HG03039 (cell line): Measurements from ENCODE around the gene DDT.
"Not testable (repeated sequence)": the region's sequence is repeated elsewhere in the genome, so short reads cannot be mapped to it uniquely, and the experiment has no call there.

Source experiments
- ATAC-seq: cut with Tn5 transposase; IDR thresholded peaks from one replicate; pipeline ENCODE4 v1.9.1; 2021; ENCODE audit warnings: mild to moderate bottlenecking, moderate library complexity; ENCODE audit not compliant: unreplicated experiment

The DDT gene

GRCh38 chr22:23974345-23974744 is at the start of gene DDT:
Gene DDT, minus strand, starts transcription at chr22:23974441. Its CDS starts 27 bp downstream, at chr22:23974414.
- ATAC-seq = peak; percentile 90

- no peak for ATAC-seq
Measured at GRCh38 chr22:24023204-24023789, 49.1 kb upstream of the DDT start.

DNA sequence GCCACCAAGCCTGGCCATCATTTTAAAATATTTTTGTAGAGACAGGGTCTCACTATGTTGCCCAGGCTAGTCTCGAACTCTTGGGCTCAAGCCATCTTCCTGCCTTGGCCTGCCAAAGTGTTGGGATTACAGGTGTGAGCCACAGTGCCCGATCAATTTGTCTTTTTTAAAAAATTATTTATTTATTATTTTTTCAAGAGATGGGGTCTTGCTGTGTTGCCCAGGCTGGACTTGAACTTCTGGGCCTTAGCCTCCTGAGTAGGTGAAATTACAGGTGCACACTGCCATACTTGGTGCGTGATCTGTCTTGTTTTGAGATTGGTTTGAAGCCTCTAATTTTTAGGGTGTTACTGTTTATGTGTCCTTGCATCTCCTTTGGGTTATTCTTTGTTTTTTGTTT is 47.1 kb upstream of the DDT start:
- ATAC-seq = no peak

- no peak for ATAC-seq
Measured at GRCh38 chr22:24016156-24016555, 41.9 kb upstream of the DDT start.

- ATAC-seq = peak; percentile 1
Measured at GRCh38 chr22:24011735-24012068, 37.5 kb upstream of the DDT start.

GRCh38 chr22:24010018-24010391 is 35.8 kb upstream of the DDT start:
- ATAC-seq = no peak

GRCh38 chr22:24009227-24010017 is 35.2 kb upstream of the DDT start:
- ATAC-seq = no peak

- ATAC-seq = no peak
Measured at GRCh38 chr22:24008381-24009226, 34.4 kb upstream of the DDT start.

GRCh38 chr22:24008022-24008283 is 33.7 kb upstream of the DDT start:
- ATAC-seq = no peak

DNA sequence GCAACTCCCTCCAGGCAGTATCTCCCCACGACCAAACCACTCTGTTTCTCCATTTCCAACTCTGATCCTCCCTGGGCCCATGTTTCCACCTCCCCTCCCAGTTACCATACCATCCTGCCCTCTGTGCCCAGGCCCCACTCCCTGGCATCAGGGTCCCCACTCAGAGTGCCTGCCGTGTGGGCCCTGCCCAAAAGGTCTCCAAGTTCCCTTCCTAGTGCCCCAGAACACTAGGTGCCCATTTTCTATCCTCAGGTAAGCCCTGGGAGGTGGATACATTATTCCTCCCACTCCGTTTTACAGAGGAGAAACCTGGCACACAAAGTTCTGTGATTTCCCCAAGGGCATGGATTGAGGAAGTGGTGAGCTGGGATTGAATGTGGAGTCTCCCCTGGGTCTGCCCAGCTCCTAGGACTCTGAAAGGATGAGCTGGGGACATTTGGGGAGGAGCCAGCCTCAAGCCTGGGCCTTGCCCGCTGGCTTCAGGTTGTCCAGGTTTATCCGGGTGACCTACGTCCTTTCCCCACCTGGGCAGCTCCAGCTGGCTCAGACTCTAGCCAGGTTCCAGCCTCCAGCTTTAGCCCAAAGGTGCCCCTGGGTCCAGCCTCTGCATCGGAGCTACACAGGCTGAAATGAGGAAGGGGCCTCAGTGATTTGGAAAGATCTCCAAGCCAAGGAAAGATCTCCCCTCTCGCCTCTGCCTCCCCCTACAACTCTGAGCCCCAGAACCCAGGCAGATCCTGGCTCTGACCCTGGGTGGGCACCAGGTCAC is 33.2 kb upstream of the DDT start:
- no peak for ATAC-seq

DNA sequence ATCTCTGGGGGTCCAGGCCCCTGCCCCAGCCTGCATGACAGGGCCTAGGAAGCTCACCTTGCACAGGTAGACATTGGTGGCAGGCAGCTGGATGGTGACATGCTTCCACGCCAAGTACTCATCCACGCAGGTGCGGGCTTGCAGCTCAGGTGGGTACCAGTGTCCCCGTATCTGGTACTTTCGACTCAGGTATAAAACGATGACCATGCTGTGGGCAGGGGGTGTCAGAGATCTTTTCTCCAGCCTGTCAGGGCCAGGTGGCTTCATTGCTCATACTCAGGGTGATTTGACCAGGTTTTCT is 32.6 kb upstream of the DDT start:
- no peak for ATAC-seq

- ATAC-seq = no peak
Measured at GRCh38 chr22:24006207-24006913, 32.1 kb upstream of the DDT start.

GRCh38 chr22:24005201-24005600 is 31.0 kb upstream of the DDT start, which contains the start of gene GSTT4:
Gene GSTT4, minus strand, starts transcription at chr22:24005453. Its CDS starts 97 bp downstream, at chr22:24005356.
- no peak for ATAC-seq

DNA sequence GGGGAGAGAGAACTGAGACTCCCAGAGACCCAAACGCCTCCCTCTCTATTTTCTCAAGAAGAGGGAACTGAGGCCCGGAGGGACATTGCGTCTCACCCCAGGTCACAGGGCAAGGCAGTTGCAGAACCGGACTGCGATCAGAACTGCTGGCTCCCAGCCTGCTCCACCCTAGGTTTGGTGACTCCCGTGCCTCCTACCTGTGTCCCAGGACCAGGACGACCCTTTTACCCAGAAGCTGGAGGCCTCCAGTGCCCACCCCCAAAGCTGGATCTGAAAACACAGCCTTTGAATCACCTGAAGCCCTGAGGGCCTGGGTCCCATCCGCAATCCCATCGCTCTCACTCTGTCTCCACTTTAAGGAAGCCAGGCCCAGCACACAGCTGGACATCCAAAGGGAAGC is 29.6 kb upstream of the DDT start:
- ATAC-seq = no peak

DNA sequence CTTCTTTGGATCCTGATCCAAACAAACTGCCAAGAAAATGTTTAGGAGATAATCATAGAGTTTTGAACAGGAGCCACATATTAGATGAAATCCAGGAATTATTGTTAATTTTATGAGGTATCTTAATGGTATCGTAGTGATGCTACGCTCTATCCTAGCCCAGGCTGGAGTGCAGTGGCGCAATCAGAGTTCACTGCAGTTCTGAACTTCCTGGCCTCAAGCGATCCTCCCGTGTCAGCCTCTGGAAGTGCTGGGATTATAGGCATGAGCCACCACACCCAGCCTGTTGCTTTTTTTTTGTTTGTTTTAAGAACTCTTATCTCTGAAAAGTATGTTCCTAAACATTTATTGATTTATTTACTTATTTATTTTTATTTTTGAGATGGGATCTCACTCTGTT is 28.6 kb upstream of the DDT start:
- ATAC-seq = no peak

GRCh38 chr22:24002272-24002671 is 28.0 kb upstream of the DDT start:
- ATAC-seq = no peak

- ATAC-seq = no peak
Measured at GRCh38 chr22:24001314-24001713, 27.1 kb upstream of the DDT start.

GRCh38 chr22:23999779-24000178 is 25.5 kb upstream of the DDT start:
- ATAC-seq = not testable (repeated sequence)

DNA sequence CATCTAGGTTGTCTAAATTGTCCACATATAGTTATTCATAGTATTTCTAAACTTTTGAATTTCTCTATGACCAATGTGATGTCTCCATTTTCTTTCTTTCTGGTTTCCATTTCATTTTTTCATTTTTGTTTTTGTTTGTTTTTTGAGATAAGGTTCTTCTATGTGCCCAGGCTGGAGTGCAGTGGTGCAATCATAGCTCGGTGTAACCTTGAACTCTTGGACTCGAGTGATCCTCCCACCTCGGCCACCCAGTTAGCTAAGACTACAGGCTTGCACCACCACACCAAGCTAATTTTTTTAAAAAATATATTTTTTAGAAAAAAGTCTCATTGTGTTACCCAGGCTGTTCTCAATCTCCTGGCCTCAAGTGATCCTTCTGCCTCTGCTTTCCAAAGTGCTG is 22.9 kb upstream of the DDT start:
- no peak for ATAC-seq

GRCh38 chr22:23993581-23994177 is 19.4 kb upstream of the DDT start:
- ATAC-seq = not testable (repeated sequence)
